MM.1S (cell line): ENCODE measurements around the gene BMP2K.

Experiments
- EZH2 ChIP-seq: fragments of 300-600 bp; sonication (generic); optimal IDR thresholded peaks from 2 replicates; pipeline ENCODE3; 2017; ENCODE audit warnings: low read depth, mild to moderate bottlenecking, antibody characterized with exemption, low read length, mixed read lengths
- TF ChIP-seq, protein P1 (sequence below): fragments of 300-600 bp; sonication (generic); IDR thresholded peaks from 2 replicates; pipeline ENCODE4 v1.5.1; 2016; ENCODE audit warnings: antibody characterized with exemption, low read length, mixed read lengths

DNA sequence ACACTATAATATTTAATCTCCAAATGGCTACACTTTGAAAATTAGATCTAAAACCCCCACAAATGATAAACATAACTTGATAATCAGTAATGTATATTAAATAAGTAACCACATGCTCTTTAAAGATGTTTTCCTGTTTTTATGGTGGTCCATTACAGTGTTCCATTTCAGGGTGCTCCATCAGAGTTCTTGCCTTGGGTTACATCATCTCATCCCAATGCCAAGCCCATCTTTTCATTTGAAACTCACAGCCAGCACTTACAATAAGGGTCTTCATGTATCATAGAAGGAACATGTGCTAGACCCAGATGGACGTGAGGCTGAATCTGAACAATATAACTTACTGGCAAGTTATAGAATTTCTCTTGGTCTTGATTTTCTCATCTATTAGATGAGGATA lies 173.6 kb downstream of the BMP2K start:
- TF ChIP-seq EZH2: no peak
- TF ChIP-seq, protein P1, sequence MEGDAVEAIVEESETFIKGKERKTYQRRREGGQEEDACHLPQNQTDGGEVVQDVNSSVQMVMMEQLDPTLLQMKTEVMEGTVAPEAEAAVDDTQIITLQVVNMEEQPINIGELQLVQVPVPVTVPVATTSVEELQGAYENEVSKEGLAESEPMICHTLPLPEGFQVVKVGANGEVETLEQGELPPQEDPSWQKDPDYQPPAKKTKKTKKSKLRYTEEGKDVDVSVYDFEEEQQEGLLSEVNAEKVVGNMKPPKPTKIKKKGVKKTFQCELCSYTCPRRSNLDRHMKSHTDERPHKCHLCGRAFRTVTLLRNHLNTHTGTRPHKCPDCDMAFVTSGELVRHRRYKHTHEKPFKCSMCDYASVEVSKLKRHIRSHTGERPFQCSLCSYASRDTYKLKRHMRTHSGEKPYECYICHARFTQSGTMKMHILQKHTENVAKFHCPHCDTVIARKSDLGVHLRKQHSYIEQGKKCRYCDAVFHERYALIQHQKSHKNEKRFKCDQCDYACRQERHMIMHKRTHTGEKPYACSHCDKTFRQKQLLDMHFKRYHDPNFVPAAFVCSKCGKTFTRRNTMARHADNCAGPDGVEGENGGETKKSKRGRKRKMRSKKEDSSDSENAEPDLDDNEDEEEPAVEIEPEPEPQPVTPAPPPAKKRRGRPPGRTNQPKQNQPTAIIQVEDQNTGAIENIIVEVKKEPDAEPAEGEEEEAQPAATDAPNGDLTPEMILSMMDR: no peak
